Activated CD8-positive, alpha-beta memory T cell treated with anti-CD3 and anti-CD28 coated beads, Interleukin-2, amount 10 ng/mL, durations not matched to agents 7 days and 5 days (primary cell): ENCODE results near the gene NDUFA13. TPM values are rescaled to one million over a fixed set of nuclear protein-coding genes. Genes with fewer than 3 reads are reported as not detected.

Experiments
- ATAC-seq: fragments of 150-1000 bp; cut with Tn5 transposase; one replicate; pipeline ENCODE4 v1.10.0; 2021; ENCODE audit warnings: moderate library complexity
- CTCF ChIA-PET: fragments of 350-600 bp; sonication (Branson Sonifier 250); formaldehyde crosslinking; loops from one replicate; lab custom pipeline; 2021; ENCODE audit warnings: antibody characterized with exemption; lab: Charles Lee
- DNase-seq: peaks from one replicate; pipeline ENCODE4 v3.0.0-alpha.2; 2020
- H3K27ac Mint-ChIP-seq: one replicate; pipeline ENCODE4 v1.8.0; 2021; ENCODE audit warnings: mild to moderate bottlenecking, mixed read lengths
- H3K27me3 Mint-ChIP-seq: one replicate; pipeline ENCODE4 v1.8.0; 2021; ENCODE audit warnings: mixed read lengths
- H3K36me3 Mint-ChIP-seq: one replicate; pipeline ENCODE4 v1.8.0; 2021; ENCODE audit warnings: mild to moderate bottlenecking, mixed read lengths
- H3K4me1 Mint-ChIP-seq: one replicate; pipeline ENCODE4 v1.8.0; 2021; ENCODE audit warnings: mixed read lengths
- H3K4me3 Mint-ChIP-seq: one replicate; pipeline ENCODE4 v1.8.0; 2021; ENCODE audit warnings: mild to moderate bottlenecking, moderate library complexity, mixed read lengths
- H3K9me3 Mint-ChIP-seq: one replicate; pipeline ENCODE4 v1.8.0; 2022; ENCODE audit warnings: low read depth, mixed read lengths
- total RNA-seq, 2 experiments: library from RNA; stranded (reverse); gene quantifications; one replicate each; pipeline ENCODE4 v1.2.3, GENCODE V29; 2021

NDUFA13 gene
- total RNA-seq, 2 experiments from 2014 or later: 372 to 417 TPM

DNA sequence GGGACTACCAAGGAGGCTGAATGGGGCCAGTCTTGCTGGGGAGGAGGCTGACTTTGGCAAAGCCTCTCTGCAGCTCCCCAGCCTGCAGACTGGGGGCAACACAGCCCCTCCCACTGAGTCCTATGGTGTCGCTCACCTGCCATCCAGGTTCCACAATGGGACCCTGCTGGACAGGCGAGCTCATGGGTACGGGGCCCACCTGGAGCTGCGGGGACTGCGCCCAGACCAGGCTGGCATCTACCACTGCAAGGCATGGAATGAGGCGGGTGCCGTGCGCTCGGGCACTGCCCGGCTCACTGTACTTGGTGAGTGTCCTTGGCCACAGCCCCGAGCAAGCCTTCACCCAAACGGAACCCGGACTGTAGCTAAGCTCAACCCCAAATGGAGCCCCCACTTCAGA, 27.1 kb downstream of the NDUFA13 start:
- no peak for ATAC-seq
- CTCF ChIA-PET: interaction anchor here (1.0 to 2.1 kb wide), 3 partner anchors 10 to 11 kb away, joined by 5 to 7 read pairs (median 7); no protein-coding TSS in a partner anchor
- H3K4me3 Mint-ChIP-seq: no peak overlapping the region
- H3K36me3 Mint-ChIP-seq: no peaks in the 10 kb centered on the region
- H3K4me1 Mint-ChIP-seq: peaks cover 19% of the 10 kb centered on the region
- H3K9me3 Mint-ChIP-seq: no peaks in the 10 kb centered on the region
- H3K27me3 Mint-ChIP-seq: peaks cover 11% of the 10 kb centered on the region
- DNase-seq: no peak
- H3K27ac Mint-ChIP-seq: no peak overlapping the region

DNA sequence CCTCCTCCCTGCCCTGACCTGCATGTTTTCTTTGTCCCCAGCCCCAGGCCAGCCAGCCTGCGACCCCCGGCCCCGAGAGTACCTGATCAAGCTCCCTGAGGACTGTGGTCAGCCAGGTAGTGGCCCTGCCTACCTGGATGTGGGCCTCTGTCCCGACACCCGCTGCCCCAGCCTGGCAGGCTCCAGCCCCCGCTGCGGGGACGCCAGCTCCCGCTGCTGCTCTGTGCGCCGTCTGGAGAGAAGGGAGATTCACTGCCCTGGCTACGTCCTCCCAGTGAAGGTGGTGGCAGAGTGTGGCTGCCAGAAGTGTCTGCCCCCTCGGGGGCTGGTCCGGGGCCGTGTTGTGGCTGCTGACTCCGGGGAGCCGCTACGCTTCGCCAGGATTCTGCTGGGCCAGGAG, 27.6 kb downstream of the NDUFA13 start:
- Mint-ChIP-seq H3K36me3 (no peaks in the 10 kb centered on the region), H3K27ac (no peak overlapping the region), H3K4me3 (no peak overlapping the region), H3K4me1 (peaks cover 17% of the 10 kb centered on the region), H3K27me3 (peaks cover 8% of the 10 kb centered on the region), H3K9me3 (no peaks in the 10 kb centered on the region)
- DNase-seq (no peak), ATAC-seq (no peak)
- CTCF ChIA-PET: interaction anchor here (1.0 to 2.1 kb wide), 3 partner anchors 9 to 12 kb away, joined by 5 to 7 read pairs (median 7); no protein-coding TSS in a partner anchor

DNA sequence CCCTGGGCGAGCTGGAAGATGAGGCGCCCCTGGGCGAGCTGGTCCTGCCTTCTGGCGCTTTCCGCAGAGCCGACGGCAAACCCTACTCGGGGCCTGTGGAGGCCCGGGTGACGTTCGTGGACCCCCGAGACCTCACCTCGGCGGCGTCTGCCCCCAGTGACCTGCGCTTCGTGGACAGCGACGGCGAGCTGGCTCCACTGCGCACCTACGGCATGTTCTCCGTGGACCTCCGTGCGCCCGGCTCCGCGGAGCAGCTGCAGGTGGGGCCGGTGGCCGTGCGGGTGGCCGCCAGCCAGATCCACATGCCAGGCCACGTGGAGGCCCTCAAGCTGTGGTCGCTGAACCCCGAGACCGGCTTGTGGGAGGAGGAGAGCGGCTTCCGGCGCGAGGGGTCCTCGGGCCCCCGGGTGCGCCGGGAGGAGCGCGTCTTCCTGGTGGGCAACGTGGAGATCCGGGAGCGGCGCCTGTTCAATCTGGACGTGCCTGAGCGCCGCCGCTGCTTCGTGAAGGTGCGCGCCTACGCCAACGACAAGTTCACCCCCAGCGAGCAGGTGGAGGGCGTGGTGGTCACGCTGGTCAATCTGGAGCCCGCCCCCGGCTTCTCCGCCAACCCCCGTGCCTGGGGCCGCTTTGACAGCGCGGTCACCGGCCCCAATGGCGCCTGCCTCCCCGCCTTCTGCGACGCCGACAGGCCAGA, 28.4 kb downstream of the NDUFA13 start:
- no peaks in the 10 kb centered on the region for H3K36me3 Mint-ChIP-seq
- no peak overlapping the region for H3K4me3 Mint-ChIP-seq
- no peak overlapping the region for H3K27ac Mint-ChIP-seq
- no peaks in the 10 kb centered on the region for H3K9me3 Mint-ChIP-seq
- ATAC-seq: no peak
- peaks cover 13% of the 10 kb centered on the region for H3K4me1 Mint-ChIP-seq
- CTCF ChIA-PET: interaction anchor here (2.1 kb wide), 1 partner anchor 8 kb away, joined by 7 read pairs; no protein-coding TSS in a partner anchor
- no peak for DNase-seq
- H3K27me3 Mint-ChIP-seq: peaks cover 4% of the 10 kb centered on the region

DNA sequence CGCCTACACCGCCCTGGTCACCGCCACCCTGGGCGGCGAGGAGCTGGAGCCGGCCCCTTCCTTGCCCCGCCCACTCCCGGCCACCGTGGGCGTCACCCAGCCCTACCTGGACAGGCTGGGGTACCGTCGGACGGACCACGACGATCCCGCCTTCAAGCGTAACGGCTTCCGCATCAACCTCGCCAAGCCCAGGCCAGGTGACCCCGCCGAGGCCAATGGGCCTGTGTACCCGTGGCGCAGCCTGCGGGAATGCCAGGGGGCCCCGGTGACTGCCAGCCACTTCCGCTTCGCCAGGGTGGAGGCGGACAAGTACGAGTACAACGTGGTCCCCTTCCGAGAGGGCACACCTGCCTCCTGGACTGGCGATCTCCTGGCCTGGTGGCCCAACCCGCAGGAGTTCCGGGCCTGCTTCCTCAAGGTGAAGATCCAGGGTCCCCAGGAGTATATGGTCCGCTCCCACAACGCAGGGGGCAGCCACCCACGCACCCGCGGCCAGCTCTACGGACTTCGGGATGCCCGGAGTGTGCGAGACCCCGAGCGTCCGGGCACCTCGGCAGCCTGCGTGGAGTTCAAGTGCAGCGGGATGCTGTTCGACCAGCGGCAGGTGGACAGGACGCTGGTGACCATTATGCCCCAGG, 29.0 kb downstream of the NDUFA13 start:
- no peak for DNase-seq
- Mint-ChIP-seq H3K27me3 (peaks cover 3% of the 10 kb centered on the region), H3K4me1 (peaks cover 13% of the 10 kb centered on the region), H3K4me3 (no peak overlapping the region), H3K36me3 (no peaks in the 10 kb centered on the region), H3K9me3 (no peaks in the 10 kb centered on the region), H3K27ac (no peak overlapping the region)
- CTCF ChIA-PET: interaction anchor here (1.8 kb wide), 1 partner anchor 9 kb away, joined by 7 read pairs; no protein-coding TSS in a partner anchor
- ATAC-seq: no peak

DNA sequence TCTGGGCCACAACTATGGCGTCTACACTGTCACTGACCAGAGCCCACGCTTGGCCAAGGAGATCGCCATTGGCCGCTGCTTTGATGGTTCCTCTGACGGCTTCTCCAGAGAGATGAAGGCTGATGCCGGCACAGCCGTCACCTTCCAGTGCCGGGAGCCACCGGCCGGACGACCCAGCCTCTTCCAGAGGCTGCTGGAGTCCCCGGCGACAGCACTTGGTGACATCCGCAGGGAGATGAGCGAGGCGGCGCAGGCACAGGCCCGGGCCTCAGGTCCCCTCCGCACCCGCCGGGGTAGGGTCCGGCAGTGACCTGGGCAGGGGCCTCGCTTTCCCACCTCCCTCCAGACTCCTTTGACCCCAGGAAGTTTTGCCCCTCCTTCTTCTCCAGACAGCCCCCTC, 29.7 kb downstream of the NDUFA13 start:
- Mint-ChIP-seq H3K9me3 (no peaks in the 10 kb centered on the region), H3K4me3 (no peak overlapping the region), H3K4me1 (peaks cover 9% of the 10 kb centered on the region), H3K27me3 (peaks cover 3% of the 10 kb centered on the region), H3K27ac (no peak overlapping the region), H3K36me3 (no peaks in the 10 kb centered on the region)
- ATAC-seq (no peak), DNase-seq (no peak)
- CTCF ChIA-PET: interaction anchor here (1.0 to 11.6 kb wide), 3 partner anchors 9 to 38 kb away, joined by 3 to 119 read pairs (median 7); partner anchors contain the start of gene YJEFN3

DNA sequence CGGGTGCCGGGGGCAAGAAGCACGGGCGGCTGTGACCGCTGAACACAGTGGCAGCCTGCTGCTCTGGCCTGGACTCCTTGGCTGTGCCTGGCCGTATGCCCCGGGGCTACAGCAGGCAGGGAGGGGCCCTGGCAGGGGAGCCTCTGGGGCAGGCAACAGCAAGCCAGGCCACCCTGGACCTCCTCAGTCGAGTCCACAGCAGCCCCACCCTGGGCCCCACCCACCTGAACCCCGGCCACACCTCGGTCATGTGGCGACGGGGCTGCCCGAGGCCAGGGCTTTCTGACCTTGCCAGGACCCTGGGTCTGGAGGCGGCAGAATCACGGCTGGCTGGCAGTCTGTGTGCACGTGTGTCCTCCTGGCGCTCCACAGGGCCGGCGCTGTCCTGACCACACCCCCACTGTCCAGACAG, 30.7 kb downstream of the NDUFA13 start:
- ATAC-seq: no peak

DNA sequence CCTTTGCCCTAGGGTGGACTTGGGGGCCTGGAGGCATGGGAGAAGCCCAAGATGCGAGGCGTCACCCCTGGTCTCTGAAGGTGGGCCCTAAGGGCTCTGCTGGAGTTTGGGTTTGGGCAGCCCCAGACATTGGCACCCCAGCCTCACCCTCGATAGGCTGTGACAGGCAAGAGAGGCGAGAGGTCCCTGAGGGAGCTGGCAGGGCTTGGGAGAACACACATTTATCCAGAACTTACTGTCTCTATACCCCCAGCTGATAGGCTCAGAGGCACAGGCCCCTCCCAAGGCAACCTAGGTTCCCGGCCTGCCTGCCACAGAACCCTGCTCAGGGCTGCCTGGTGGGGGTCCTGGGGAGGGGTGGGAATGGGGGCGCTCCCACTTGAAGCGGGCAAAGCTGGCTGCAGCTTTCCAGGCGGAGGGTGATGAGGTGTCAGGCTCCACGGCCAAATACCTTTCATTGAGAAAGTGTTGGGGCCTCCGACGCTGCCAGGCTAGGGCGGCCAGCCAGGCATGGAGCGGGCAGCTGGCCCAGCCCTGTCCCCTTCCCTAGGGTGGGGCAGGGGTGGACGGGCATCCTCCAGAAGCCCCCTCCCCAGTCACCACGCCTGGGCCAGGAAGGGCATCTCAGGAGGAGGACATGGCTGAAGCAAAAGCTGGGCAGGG, 31.8 kb downstream of the NDUFA13 start:
- DNase-seq: no peak
- H3K9me3 Mint-ChIP-seq: no peaks in the 10 kb centered on the region
- H3K36me3 Mint-ChIP-seq: no peaks in the 10 kb centered on the region
- CTCF ChIA-PET: interaction anchor here (11.6 kb wide), 1 partner anchor 16 kb away, joined by 119 read pairs; the partner anchor contains the start of gene YJEFN3
- H3K27me3 Mint-ChIP-seq: peaks cover 3% of the 10 kb centered on the region
- ATAC-seq: no peak
- H3K4me3 Mint-ChIP-seq: no peak overlapping the region
- no peak overlapping the region for H3K27ac Mint-ChIP-seq
- no peaks in the 10 kb centered on the region for H3K4me1 Mint-ChIP-seq

More for the DNA sequence above, 30.7 kb downstream of the NDUFA13 start:
- Mint-ChIP-seq H3K4me1 (peaks cover 3% of the 10 kb centered on the region), H3K27me3 (peaks cover 3% of the 10 kb centered on the region), H3K4me3 (no peak overlapping the region), H3K36me3 (no peaks in the 10 kb centered on the region), H3K9me3 (no peaks in the 10 kb centered on the region), H3K27ac (no peak overlapping the region)
- no peak for DNase-seq
- CTCF ChIA-PET: interaction anchor here (1.0 to 11.6 kb wide), 3 partner anchors 8 to 37 kb away, joined by 3 to 119 read pairs (median 7); partner anchors contain the start of gene YJEFN3

DNA sequence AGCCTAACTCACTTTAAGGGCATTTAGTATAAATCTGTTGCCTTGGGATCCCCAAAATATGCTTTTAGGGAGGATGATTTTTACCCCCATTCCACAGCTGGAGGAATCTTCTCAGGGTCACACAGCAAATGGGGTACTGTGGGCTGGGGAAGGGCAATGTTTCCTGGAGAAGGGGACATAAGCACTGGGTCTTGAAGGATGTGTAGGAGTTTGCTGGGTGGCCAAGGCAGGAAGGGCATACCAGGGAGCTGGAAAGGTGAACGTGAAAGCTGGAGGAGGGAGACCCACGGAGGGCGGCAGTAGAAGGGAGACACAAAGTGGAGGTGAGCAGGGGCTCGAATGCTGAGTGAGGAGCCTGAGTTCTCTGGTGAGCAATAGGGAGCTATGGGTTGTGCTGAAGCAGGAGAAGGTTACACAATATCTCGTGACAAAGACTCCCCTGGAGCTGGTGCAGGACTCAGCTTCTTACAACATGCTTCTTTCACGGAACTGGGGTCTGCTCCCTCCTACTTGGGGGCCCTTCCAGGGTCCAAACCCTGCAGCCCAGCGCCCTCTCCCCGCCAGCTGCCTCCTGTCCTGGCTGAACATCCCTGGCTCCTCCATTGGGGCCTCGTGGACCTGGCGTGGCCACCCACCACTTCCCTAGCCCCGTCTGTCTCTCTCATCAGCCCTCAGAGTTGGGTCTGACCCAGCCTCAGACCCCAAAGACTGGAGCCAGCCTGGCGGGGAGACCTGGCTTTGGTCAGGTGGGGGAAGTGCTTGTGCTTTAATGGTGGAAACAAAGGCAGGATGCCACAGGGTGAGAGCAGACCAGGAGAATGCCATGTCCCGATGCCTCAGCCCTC, 33.1 kb downstream of the NDUFA13 start:
- no peak overlapping the region for H3K4me3 Mint-ChIP-seq
- H3K27me3 Mint-ChIP-seq: peaks cover 3% of the 10 kb centered on the region
- H3K27ac Mint-ChIP-seq: no peak overlapping the region
- CTCF ChIA-PET: interaction anchor here (1.1 to 11.6 kb wide), 3 partner anchors 14 to 80 kb away, joined by 3 to 119 read pairs (median 3); partner anchors contain the start of genes LPAR2 and YJEFN3
- peaks cover 4% of the 10 kb centered on the region for H3K4me1 Mint-ChIP-seq
- H3K9me3 Mint-ChIP-seq: no peaks in the 10 kb centered on the region
- no peaks in the 10 kb centered on the region for H3K36me3 Mint-ChIP-seq
- no peak for DNase-seq
- ATAC-seq: no peak

DNA sequence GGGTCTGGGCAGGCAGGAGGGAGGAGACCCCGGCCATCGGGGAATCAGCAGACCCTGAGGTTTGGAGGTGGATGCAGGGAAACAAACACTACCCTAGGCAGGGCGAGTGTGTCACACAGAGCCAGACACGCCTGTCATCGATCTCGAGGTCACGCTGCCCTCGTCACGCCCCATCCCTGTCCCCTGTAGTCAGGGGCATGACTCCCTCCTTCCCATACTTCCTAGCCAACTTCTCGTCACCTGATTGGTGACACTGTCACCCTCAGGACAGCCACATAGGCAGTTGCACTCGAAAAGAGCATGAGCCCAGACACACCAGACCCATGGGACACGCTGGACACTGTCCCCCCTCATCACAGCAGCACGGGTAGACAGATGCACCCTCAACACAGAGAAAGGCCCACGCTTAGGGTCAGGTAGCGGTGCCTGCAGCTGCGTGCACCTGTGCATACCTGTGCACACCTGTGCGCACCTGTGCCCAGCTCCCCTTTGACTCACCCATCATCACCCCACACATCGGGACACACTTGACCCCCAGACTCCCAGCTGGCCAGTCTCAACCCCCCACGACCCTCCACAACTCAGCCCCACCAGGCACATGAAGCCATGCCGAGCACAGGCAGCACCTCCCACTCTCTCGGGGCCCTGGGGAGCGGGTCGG, 33.9 kb downstream of the NDUFA13 start:
- DNase-seq (no peak), ATAC-seq (no peak)
- Mint-ChIP-seq H3K36me3 (no peaks in the 10 kb centered on the region), H3K27ac (no peak overlapping the region), H3K4me1 (peaks cover 4% of the 10 kb centered on the region), H3K4me3 (no peak overlapping the region), H3K27me3 (peaks cover 3% of the 10 kb centered on the region), H3K9me3 (no peaks in the 10 kb centered on the region)
- CTCF ChIA-PET: interaction anchor here (1.4 to 11.6 kb wide), 2 partner anchors 13 to 18 kb away, joined by 3 to 119 read pairs; partner anchors contain the start of gene YJEFN3

DNA sequence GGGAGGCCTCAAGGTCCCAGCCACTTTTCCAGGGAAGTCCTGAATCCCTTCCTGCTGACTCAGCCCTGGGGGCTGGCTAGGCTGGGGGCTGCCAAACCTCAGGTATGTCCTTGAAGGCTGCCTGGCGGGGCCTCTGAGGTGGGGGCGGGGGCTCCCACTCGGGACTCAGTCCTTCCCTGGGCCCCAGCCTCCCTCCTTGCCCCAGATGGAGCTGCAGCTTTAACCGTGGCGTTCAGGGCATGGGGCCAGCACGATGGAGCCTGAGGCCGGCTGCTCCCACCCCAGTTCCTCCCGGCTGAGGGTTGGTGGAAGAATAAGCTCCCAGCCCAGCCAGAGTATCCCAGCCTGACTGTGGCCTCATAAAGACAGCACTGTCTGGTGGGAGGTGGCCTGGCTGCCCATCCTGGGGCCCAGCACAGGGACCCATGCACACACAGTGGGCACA, 34.5 kb downstream of the NDUFA13 start:
- Mint-ChIP-seq H3K9me3 (no peaks in the 10 kb centered on the region), H3K27ac (no peak overlapping the region), H3K36me3 (no peaks in the 10 kb centered on the region), H3K4me3 (no peak overlapping the region), H3K4me1 (peaks cover 4% of the 10 kb centered on the region), H3K27me3 (peaks cover 3% of the 10 kb centered on the region)
- no peak for DNase-seq
- CTCF ChIA-PET: interaction anchor here (1.4 to 11.6 kb wide), 3 partner anchors 13 to 24 kb away, joined by 3 to 119 read pairs (median 3); partner anchors contain the start of gene YJEFN3
- no peak for ATAC-seq

DNA sequence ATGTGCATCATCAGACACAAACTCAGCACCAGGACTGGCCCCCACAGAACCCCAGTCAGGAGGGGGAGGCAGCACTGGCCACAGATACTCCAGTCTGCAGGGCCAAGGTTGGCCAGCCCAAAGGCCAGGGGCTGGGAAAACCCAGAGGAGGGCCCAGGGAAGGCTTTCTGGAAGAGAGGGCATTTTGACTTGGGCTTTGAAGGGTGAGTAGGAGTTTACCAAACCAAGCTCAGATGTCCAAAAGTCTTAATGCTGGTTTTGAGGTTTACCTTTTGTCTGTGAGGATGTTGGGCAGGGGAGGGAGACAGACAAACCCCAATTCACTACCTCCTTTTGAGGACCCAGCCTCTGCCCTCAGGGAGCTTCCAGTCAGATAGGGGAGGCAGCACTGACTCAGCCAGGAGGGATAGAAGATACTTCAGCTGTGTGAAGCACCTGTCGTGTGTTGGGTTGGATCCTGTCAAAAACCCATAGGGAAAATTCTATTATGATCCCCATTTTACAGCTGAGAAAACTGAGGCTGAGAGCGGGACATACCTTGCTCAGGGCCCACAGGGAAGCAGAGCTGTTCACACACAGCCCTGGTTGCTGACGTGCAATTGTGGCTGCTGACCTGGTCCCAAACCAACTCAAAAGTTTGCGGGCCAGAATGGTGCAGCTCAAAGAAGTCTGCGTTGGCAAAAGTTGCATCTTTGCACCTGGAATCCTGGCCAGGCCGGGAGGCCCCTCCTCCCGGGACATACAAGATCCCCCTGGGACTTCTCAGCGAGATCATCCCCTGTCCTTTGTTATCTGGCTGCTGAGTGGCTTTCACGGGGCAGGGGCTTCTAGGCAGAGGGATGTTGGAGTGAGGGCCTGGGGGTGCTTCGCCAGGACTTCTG, 35.2 kb downstream of the NDUFA13 start:
- Mint-ChIP-seq H3K4me1 (peaks cover 4% of the 10 kb centered on the region), H3K36me3 (no peaks in the 10 kb centered on the region), H3K27ac (no peak overlapping the region), H3K9me3 (no peaks in the 10 kb centered on the region), H3K4me3 (no peak overlapping the region), H3K27me3 (peaks cover 3% of the 10 kb centered on the region)
- DNase-seq (no peak), ATAC-seq (no peak)
- CTCF ChIA-PET: interaction anchor here (0.6 to 11.6 kb wide), 10 partner anchors 10 to 87 kb away, joined by 3 to 119 read pairs (median 4); partner anchors contain the start of genes LPAR2, NDUFA13, TSSK6 and YJEFN3
